GM21576 (cell line): ENCODE results near the gene RAB31.

Source experiments
- ATAC-seq: cut with Tn5 transposase; IDR thresholded peaks from one replicate; pipeline ENCODE4 v1.9.1; 2021; ENCODE audit warnings: mild to moderate bottlenecking, moderate library complexity; ENCODE audit not compliant: unreplicated experiment

The RAB31 gene

DNA sequence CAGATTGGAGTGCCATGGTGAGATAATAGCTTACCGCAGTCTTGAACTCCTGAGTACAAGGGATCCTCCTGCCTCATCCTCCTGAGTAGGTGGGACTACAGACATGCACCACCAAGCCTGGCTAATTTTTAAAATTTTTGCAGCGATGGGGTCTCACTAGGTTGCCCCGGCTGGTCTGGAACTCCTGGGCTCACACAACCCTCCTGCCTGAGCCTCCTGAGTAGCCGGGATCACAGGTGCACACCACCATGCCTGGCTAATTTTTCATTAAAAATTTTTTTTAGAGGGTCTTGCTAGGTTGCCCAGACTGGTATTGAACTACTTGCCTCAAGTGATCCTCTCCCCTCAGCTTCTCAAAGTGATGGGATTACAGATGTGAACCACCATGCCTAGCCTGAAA lies 27.8 kb downstream of the RAB31 start:
- no peak for ATAC-seq

DNA sequence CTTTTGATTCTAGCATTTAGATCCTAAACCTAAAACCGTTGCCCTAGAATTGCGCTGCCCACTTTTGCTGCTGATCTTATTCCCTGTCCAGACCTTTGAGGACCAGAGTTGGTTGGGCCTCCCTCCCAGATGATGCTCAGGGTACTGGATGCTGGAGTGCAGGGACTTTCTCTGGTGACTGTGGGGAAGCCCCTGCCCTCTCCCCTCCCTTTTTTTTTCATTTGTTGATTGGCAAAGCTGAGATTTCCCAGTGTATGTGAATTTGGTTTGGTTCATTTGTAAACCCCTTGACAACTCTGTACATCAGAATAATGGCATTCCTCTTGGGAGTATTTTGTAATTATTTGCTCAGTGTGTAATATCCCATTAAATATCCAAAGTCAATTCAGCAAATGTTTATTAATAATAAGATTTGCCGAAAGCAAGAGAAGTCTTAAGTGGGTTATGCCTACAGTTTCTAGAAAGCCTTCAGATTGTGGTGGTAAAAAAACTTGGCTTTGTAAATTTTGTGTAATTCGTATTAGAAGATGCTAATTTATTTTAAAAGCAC lies 28.3 kb downstream of the RAB31 start:
- ATAC-seq = no peak

DNA sequence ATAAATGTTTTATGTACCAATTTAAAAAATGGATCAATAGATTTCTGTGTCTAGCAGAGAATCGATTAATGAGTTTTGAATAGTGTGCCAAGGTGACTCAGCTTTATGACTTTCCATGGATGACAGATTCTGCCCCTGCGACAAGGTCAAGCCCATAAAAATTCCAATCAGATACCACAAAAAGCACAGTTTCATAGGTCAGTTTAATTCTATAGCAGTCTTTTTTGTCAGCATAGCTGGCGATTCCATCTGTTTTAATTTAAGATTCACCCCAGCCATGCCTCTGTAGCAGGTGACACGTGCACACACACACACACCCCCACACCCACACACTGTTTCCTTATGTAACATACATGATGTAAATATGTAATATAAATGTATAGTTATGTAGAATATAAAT lies 28.9 kb downstream of the RAB31 start:
- no peak for ATAC-seq

DNA sequence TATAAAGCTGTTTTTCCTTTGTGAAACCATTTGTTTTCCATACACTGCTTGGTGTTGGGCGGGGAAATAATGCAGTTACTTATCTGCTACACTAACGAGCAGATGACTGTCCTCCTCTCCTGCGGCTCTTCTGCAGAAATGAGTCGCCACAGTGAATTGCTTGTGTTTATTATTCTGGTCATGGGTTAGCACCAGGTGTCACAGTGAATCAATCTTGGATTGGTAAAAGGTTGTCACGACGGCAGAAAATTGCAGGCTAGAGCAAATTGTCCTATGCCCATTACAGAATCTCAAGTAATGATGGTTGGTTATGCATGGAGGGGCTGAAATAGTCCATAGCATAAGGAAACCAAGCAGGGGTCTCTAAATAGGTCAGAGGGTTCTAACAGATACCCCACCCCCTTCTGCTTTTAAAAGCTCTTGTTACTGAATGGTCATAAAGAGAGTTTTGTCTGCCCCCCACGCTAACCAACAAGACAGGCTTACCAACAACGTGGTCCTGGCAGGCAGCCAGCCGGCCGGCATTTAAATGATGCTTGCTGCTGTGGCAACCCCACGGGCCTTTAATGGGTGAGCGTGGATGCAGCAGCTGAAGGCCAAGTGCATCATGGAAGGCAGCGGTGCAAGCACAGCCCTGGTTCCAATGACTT lies 29.5 kb downstream of the RAB31 start:
- ATAC-seq = no peak

DNA sequence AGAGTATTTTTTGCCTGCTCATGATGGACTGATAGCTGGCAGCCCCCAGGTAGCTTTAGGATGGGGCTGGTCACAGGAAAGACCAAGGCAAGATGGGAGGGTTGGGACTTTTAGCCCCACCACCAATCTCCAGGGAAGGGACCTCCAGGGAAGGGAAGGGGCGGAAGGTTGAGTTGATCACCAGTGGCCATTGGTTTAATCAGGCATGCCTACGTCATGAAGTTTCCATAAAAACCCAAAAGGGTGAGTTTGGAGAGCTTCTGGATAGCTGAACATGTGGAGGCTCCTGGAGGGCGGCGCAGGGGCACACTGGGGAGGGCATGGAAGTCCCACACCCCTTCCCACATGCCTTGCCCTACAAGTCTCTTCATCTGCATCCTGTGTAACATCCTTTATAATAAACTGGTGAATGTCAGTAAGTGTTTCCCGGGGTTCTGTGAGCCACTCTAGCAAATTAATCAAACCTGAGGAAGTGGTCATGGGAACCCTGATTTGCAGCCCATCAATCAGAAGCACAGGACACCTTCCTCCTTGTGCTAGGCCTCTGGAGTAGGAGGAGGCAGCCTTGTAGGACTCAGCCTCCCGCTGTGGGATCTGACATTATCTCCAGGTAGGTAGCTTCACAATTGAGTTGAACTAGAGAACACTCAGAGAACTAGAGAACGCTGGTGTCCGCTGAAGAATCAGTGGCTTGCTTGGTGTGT lies 30.3 kb downstream of the RAB31 start:
- no peak for ATAC-seq

DNA sequence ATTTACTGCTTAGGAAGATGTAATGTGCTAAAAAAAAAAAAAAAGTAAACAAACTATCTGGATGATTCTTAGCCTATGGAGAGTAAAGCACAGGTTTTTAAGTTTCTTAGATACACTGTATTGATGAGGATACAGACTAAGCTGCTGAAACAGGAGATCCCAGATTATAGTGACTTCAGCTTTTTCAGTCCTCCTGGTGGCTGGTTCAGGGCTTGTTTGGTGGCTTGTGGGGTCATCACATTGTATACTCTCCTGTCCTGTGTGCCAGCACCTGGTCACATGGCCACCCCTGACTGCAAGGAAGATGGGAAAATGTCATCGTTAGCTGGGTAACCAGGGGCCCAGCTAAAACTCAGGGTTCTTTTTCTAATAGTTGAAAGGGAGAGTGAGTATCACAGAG lies 31.4 kb downstream of the RAB31 start:
- ATAC-seq = no peak

DNA sequence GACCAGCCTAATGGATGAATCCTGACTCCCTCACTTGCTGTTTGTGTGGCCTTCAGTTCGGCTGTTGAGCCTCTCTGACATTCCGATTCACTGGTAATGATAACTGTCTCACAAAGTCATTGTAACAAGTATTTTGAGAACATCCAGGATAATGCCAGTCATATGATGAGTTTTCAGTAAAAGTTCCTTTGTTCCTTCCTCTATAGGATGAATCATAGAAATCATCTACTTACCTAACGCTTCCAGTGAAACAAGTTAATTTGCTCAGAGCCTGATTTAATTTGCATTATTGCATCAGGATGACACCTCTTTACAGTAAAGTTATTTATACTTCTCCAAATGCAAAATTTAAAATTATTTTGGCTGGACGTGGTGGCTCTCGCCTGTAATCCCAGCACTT lies 32.0 kb downstream of the RAB31 start:
- no peak for ATAC-seq

DNA sequence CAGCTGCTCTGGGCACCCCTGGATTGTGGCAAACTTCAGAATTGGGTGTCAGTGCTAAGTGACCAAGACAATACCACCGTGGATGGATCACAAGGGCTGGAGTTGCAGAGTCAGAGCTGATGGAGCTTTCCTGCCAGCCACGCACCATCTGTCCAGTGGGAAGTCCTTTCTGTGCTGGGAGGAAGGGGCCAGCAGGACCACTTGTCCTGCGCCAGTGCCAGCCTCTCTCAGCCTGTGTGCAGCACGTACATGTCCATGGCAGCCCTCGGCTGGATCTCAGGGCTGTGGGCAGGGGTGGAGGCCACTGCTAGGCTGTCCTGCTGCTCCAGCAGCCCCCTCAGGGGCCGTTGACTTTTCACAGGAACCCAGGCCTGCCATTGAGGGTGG lies 33.3 kb downstream of the RAB31 start:
- no peak for ATAC-seq

DNA sequence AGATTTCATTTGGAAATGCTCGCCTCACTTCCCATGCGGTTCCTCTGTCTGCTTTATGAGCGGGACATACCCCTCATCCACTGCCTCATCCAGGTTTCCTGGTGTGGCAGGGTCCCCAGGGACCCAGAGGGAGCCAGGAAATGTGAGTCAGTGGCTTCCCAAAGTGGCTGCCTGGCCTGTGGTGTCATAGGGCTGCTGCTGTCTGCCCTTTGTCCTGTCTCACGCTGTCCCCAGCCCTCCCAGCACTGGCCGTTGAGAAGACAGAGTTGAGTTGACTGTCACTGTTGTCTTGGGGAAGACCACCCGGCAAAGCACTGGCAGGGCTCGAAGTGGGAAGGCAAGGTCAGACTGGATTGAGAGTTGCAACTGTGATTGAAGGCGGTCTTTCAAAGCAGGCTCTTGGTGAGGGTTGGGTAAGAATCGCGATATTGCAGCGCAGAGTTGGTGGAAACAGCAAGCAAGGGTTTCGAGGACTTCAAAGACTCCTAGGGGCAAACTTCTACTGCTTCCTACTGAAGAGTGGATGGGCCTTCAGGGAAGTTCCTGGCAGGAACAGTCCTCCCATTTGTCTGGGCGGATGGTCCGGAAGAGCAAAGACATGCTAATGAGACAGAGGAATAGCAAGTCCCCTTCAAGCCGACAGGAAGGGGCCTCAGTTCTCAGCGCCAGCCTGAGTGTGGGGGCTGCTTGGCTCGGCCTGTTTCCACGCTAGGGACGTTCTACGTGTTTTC lies 33.9 kb downstream of the RAB31 start:
- no peak for ATAC-seq

DNA sequence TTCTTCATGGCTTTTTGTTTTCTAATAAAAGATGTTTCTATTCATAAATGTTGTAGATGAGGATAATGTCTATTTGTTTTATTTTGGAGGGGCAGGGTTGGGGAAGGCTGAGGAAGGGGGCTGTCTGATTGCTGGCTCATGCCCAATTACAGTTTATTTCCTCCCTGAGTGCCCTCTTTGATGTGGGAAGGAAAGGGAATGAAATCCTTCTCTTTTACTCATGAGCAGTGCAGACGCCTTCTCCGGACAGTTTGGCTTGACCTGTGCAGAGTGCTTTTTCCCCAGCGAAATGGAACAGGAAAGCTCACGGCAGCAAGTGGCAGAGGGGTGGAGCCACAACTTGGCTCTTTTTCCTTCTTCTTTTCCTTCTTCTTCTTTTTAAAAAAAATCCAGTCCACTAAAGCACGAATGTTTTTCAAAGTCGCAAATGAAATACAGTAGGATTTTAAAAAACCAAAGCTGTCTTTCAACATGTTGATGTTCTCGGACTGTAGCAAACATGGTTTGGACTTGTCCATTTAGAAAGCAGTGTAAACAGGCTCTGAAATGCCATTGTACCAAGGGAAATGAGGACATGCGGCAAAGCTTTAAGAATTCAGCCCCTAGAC lies 34.5 kb downstream of the RAB31 start:
- ATAC-seq = no peak

DNA sequence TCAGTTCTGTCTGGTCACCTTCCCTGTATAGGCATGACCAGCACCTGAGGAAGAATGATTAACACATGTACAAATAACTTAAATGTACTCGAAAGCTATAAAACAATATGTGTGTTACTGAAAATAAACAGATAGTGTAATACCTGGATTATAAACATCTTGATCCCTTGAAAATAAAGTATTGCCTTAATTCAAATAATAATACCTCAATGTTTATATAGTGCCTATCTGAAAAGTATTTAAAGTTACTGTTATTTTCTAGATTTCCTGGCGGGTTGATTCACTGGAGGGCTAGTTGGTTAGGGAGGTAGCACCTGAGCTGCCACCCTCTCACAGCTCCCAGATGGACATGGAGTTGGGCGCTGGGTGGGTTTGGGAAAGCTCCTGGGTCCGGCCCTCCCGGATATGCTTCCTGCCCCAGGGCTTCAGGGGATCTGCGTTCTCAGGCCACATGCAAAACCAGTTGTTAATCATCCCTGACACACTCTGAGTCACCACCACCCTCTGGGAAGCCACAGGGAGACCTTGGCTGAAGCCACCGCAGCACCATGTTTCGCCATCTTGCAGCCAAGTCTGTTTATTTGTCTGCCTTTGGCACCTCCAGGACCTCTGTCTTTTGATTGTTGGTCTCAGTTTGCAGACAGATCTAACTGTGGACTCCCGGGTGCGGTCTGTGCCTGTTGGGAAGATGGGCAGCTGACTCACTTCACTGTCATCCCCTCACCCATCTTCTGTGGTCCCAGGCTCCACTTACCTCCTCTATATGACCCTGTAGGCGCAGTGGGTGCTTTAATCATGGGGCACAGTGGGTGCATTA lies 35.3 kb downstream of the RAB31 start:
- ATAC-seq = no peak

DNA sequence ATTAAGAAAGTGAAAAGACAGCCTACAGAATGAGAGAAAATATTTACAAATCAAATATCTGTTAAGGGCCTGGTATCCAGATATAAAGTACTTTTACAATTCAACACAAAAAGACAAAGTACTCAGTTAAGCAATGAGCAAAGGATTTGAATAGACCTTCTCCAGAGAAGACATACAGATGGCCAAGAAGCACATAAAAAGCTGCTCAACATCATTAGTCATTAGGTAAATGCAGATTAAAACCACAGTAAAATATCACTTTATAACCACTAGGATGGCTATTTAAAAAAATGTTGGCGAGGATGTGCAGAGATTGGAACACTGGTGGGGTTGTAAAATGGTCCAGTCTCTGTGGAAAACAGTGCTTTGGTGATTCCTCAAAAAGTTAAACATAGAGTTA lies 38.9 kb downstream of the RAB31 start:
- no peak for ATAC-seq

DNA sequence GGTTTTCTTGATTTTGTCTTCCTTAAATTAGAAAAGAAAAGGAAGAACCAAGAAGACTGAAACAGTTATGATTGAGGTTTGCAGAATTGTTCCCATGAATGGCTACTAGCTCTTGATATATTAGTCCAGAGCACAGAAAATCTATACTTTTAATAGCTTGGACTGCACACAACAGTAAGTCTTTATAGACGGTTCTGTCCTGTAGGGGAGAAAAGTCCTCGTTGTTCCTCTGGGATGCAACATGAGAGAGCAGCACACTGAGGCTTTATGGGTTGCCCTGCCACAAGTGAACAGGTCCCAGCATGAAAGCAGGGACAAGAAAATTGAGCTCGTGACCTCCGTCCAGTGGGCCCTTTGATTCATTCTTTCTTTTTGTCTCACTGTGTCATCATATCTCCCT lies 41.5 kb downstream of the RAB31 start:
- ATAC-seq = no peak

DNA sequence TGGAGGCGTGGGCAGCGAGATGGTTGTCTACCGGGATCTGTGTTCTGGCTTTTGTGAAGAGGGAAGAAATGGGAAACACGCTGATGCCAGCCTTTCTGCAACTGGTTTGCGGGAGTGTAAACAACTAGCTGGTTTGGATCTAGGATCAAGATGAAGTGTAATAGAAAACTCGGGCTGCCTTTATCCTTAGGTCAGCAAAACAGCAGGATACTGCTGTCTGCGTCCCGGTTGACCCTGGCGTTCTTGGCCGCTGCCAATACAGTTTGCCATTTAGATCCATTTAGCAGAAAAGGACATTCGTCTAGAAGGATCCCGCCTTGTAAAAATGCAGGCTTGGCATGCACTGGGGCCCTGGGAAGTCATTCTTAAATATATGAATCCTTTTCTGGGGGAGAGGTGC lies 42.0 kb downstream of the RAB31 start:
- ATAC-seq = no peak

DNA sequence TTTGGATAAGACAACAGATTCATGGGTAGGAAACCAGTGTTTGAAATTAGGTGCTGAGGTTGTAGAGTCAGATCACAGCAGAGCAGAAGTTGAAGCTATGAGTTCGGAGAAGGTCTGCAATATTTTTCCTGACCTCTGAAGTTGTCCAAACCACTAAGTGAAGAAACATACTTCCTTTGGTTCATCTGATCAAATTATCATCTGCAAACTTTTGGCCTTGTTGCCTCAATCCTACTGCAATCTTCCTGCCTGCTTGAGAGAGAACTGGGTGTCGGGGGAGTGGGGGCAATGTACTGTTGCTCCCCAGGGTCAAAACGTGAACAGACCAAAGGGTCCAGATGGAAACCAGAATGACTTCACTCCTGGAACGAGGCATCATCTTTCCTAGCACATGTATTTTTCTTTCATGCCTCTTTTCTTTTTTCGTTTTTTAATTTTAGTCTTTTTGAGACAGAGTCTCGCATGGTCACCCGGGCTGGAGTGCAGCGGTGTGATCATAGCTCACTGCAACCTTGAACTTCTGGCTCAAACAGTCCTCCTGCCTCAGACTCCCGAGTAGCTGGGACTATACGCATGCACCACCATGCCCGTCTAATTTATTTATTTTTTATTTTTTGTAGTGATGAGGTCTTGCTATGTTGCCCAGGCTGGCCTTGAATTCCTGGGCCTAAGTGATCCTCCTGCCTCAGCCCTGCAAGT lies 42.7 kb downstream of the RAB31 start:
- no peak for ATAC-seq

DNA sequence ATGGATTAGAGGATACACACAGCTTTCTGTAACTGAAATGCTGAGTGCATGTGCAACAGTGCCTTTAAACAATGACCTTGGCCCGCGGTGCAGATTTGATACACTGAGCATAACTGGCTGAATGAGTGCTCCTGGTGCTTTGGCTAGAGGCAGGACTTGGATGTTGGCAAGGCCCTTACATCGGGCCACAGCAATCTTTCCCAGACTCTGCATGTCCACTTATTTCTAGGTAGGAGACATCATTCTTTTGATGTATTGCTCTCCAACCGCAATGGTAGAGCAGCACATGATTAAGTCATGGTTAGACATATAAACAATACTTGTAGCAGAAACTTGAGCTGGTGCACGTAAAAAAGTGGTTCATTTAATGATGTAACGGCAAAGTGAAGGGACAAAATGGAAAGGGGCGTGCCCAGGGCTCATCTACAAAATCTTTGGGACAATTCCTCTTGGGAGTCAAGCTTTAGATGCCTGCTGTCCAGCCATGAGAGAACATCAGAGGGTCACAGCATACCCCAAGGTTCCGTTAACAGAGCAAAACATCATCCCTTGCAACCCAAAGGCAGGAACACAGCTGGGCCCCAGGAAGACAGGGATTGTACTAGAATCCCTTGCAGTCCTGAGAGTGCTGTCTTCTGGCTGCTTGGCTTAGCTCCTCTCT lies 43.4 kb downstream of the RAB31 start:
- no peak for ATAC-seq

DNA sequence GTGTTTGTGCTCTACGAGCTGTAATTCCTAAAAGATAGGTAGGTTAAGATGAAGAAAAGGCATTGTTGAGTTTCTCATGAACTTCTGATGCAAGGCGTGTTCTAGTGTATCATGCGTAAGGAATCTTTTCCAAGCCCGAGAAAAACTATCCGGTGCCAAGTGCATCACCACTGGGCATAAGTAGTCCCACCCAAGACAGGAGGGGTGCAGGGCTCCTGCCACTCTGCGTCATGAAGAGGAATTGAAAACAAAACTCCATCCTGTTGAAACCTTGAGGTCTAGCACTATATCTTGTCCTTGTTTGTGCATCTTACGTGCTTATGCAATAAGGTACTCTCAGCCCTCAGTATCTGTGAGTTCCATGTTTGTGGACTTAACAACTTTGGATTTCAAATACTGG lies 45.7 kb downstream of the RAB31 start:
- ATAC-seq = no peak

DNA sequence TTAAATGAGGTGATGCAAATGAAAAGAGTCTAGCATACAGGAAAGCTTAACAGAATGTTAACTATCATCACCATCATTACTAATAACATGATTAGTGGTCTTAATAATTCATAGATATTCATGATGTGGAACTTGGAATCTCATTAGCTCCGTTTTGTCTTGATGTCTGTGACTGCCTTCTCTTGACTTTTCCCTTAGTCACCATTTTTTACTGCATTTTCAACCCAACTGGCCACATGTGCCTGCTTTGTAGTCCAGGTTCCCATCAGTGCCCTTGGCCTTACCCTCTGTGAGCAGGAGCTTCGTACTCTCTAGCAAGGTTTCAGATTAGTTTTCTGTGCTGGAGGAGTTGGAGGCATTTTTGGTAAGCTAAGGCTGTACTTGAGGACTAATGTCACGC lies 47.0 kb downstream of the RAB31 start:
- ATAC-seq = no peak

DNA sequence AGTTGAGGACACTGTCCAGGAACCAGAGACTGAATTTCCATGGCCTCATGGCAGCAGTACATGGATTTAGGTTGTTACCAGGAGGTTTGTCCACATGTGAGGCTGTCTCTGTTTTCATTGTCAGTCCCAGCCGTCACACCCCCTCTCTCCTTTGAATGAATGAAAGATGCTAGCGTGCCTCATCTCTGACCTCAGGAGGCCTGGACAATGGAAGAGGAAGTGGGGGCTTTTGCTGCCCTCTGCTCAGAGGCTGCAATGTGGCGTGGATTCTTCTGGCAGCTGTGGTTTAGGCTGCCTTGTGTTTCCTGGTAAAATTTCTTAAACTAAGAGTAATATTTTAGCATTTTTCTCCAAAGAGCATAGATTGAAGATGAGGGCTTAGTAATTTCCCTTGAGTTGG lies 47.5 kb downstream of the RAB31 start:
- no peak for ATAC-seq
